ENCODE measurements around the gene ABR.
A peak's percentile ranks its signal among the peaks of the same experiment; 100 is the strongest.

The ABR gene

GRCh38 chr17:1055751-1056645 is 123.8 kb downstream of the ABR start:
- DNase-seq, result peak; percentile 72
- H3K9ac ChIP-seq (ENCODE audit: low read length), result peak overlapping the region; percentile 33
- H3K4ac ChIP-seq (ENCODE audit: low read depth in 1 of 2, low read length in 2 of 2), result no peak overlapping the region
- H2BK12ac ChIP-seq (ENCODE audit: low read length in 2 of 2), result peak overlapping the region in 1 of 2 experiments; percentile 15
- no peak overlapping the region for H2AFZ ChIP-seq (ENCODE audit: low read depth, low read length)
- H3K27ac ChIP-seq (ENCODE audit: low read length, poor library complexity, severe bottlenecking), result no peak overlapping the region
- no peak overlapping the region for H2BK120ac ChIP-seq (ENCODE audit: low read depth, low read length)
- no peak overlapping the region for H3K14ac ChIP-seq (ENCODE audit: low read length in 2 of 2)
- WGBS, result 64% methylated on average over 22 of the region's 22 CpGs
- H2BK15ac ChIP-seq (ENCODE audit: low read depth, poor library complexity, severe bottlenecking), result no peak overlapping the region
- peaks cover 4% of the 10 kb centered on the region for H3K4me1 ChIP-seq (ENCODE audit: control insufficient read depth, insufficient read depth, low read depth, low read length)
- H2BK5ac ChIP-seq (ENCODE audit: low read depth, low read length, poor library complexity, severe bottlenecking), result no peak overlapping the region
- no peaks in the 10 kb centered on the region for H3K9me3 ChIP-seq (ENCODE audit: control insufficient read depth, low read length)
- H3K23ac ChIP-seq (ENCODE audit: low read length in 2 of 2), result no peak overlapping the region
- peaks cover 20% of the 10 kb centered on the region for H3K79me1 ChIP-seq (replicated peaks; ENCODE audit: low read length, poor library complexity, severe bottlenecking)
- H4K91ac ChIP-seq (ENCODE audit: low read length), result peak overlapping the region; percentile 3
- H3K4me2 ChIP-seq (ENCODE audit: low read length, poor library complexity, severe bottlenecking), result no peak overlapping the region
- H3K18ac ChIP-seq (ENCODE audit: low read depth in 1 of 2, low read length in 2 of 2), result no peak overlapping the region
- no peaks in the 10 kb centered on the region for H3K27me3 ChIP-seq (ENCODE audit: control insufficient read depth in 1 of 2, insufficient read depth in 1 of 2, low read length in 2 of 2)
- H2AK5ac ChIP-seq (ENCODE audit: low read length, severe bottlenecking), result peak overlapping the region; percentile 13
- peaks cover 65 to 81% of the 10 kb centered on the region in 2 experiments for H3K36me3 ChIP-seq (ENCODE audit: control insufficient read depth in 1 of 2, insufficient read depth in 2 of 2, low read depth in 1 of 2, low read length in 2 of 2)
- H3K4me3 ChIP-seq (ENCODE audit: insufficient read depth in 1 of 2, low read depth in 1 of 2, low read length in 2 of 2), result no peak overlapping the region
- no peak overlapping the region for H4K8ac ChIP-seq (ENCODE audit: low read length)

GRCh38 chr17:1055231-1055630 is 124.5 kb downstream of the ABR start:
- H3K4me1 ChIP-seq (ENCODE audit: control insufficient read depth, insufficient read depth, low read depth, low read length), result peaks cover 2% of the 10 kb centered on the region
- no peak overlapping the region for H3K27ac ChIP-seq (ENCODE audit: low read length, poor library complexity, severe bottlenecking)
- no peaks in the 10 kb centered on the region for H3K9me3 ChIP-seq (ENCODE audit: control insufficient read depth, low read length)
- H3K36me3 ChIP-seq (ENCODE audit: control insufficient read depth in 1 of 2, insufficient read depth in 2 of 2, low read depth in 1 of 2, low read length in 2 of 2), result peaks cover 66 to 87% of the 10 kb centered on the region in 2 experiments
- H4K8ac ChIP-seq (ENCODE audit: low read length), result peak overlapping the region; percentile 39
- H2BK120ac ChIP-seq (ENCODE audit: low read depth, low read length), result no peak overlapping the region
- no peak overlapping the region for H3K9ac ChIP-seq (ENCODE audit: low read length)
- no peak overlapping the region for H2AFZ ChIP-seq (ENCODE audit: low read depth, low read length)
- H3K79me1 ChIP-seq (replicated peaks; ENCODE audit: low read length, poor library complexity, severe bottlenecking), result peaks cover 20% of the 10 kb centered on the region
- H3K4ac ChIP-seq (ENCODE audit: low read depth in 1 of 2, low read length in 2 of 2), result no peak overlapping the region
- no peaks in the 10 kb centered on the region for H3K27me3 ChIP-seq (ENCODE audit: control insufficient read depth in 1 of 2, insufficient read depth in 1 of 2, low read length in 2 of 2)
- H3K23ac ChIP-seq (ENCODE audit: low read length in 2 of 2), result no peak overlapping the region
- no peak overlapping the region for H2BK12ac ChIP-seq (ENCODE audit: low read length in 2 of 2)
- H3K4me2 ChIP-seq (ENCODE audit: low read length, poor library complexity, severe bottlenecking), result no peak overlapping the region
- no peak overlapping the region for H2BK15ac ChIP-seq (ENCODE audit: low read depth, poor library complexity, severe bottlenecking)
- H4K91ac ChIP-seq (ENCODE audit: low read length), result no peak overlapping the region
- H2BK5ac ChIP-seq (ENCODE audit: low read depth, low read length, poor library complexity, severe bottlenecking), result no peak overlapping the region
- H3K18ac ChIP-seq (ENCODE audit: low read depth in 1 of 2, low read length in 2 of 2), result no peak overlapping the region
- no peak overlapping the region for H2AK5ac ChIP-seq (ENCODE audit: low read length, severe bottlenecking)
- WGBS, result 92% methylated on average over 16 of the region's 16 CpGs
- DNase-seq, result no peak
- no peak overlapping the region for H3K14ac ChIP-seq (ENCODE audit: low read length in 2 of 2)
- no peak overlapping the region for H3K4me3 ChIP-seq (ENCODE audit: insufficient read depth in 1 of 2, low read depth in 1 of 2, low read length in 2 of 2)

DNA sequence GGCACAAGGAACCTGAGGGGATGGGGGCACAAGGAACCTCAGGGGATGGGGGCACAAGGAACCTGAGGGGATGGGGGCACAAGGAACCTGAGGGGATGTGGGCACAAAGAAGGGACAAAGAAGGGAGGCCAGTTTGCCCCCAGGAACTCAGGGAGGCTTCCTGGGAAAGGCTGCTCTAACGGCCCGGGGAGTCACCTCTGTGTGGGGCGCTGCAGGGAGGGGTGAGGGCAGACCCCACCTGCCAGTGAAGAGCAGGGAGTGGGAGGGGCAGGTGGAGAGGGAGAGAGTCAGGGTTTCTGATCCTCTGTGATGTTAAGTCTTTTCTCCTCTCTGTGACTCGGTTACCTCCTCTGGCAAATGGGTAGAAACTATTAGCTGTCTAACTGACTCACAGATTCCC is 125.1 kb downstream of the ABR start:
- no peaks in the 10 kb centered on the region for H3K27me3 ChIP-seq (ENCODE audit: control insufficient read depth in 1 of 2, insufficient read depth in 1 of 2, low read length in 2 of 2)
- no peak overlapping the region for H3K9ac ChIP-seq (ENCODE audit: low read length)
- H2AK5ac ChIP-seq (ENCODE audit: low read length, severe bottlenecking), result no peak overlapping the region
- H3K4ac ChIP-seq (ENCODE audit: low read depth in 1 of 2, low read length in 2 of 2), result no peak overlapping the region
- no peak overlapping the region for H3K23ac ChIP-seq (ENCODE audit: low read length in 2 of 2)
- WGBS, result 94% methylated on average over 4 of the region's 4 CpGs
- no peak overlapping the region for H3K4me2 ChIP-seq (ENCODE audit: low read length, poor library complexity, severe bottlenecking)
- H3K14ac ChIP-seq (ENCODE audit: low read length in 2 of 2), result no peak overlapping the region
- no peak overlapping the region for H4K8ac ChIP-seq (ENCODE audit: low read length)
- no peak overlapping the region for H2BK12ac ChIP-seq (ENCODE audit: low read length in 2 of 2)
- H3K36me3 ChIP-seq (ENCODE audit: control insufficient read depth in 1 of 2, insufficient read depth in 2 of 2, low read depth in 1 of 2, low read length in 2 of 2), result peaks cover 66 to 87% of the 10 kb centered on the region in 2 experiments
- no peak overlapping the region for H2BK5ac ChIP-seq (ENCODE audit: low read depth, low read length, poor library complexity, severe bottlenecking)
- H3K4me3 ChIP-seq (ENCODE audit: insufficient read depth in 1 of 2, low read depth in 1 of 2, low read length in 2 of 2), result no peak overlapping the region
- no peak overlapping the region for H3K27ac ChIP-seq (ENCODE audit: low read length, poor library complexity, severe bottlenecking)
- H2BK120ac ChIP-seq (ENCODE audit: low read depth, low read length), result no peak overlapping the region
- H3K9me3 ChIP-seq (ENCODE audit: control insufficient read depth, low read length), result no peaks in the 10 kb centered on the region
- H3K4me1 ChIP-seq (ENCODE audit: control insufficient read depth, insufficient read depth, low read depth, low read length), result peaks cover 2% of the 10 kb centered on the region
- H3K18ac ChIP-seq (ENCODE audit: low read depth in 1 of 2, low read length in 2 of 2), result no peak overlapping the region
- peaks cover 19% of the 10 kb centered on the region for H3K79me1 ChIP-seq (replicated peaks; ENCODE audit: low read length, poor library complexity, severe bottlenecking)
- H2AFZ ChIP-seq (ENCODE audit: low read depth, low read length), result no peak overlapping the region
- DNase-seq, result no peak
- no peak overlapping the region for H2BK15ac ChIP-seq (ENCODE audit: low read depth, poor library complexity, severe bottlenecking)
- H4K91ac ChIP-seq (ENCODE audit: low read length), result no peak overlapping the region

- Histone ChIP-seq H2BK120ac (ENCODE audit: low read depth, low read length) (no peak overlapping the region), H3K14ac (ENCODE audit: low read length in 2 of 2) (no peak overlapping the region), H3K9me3 (ENCODE audit: control insufficient read depth, low read length) (no peaks in the 10 kb centered on the region), H4K91ac (ENCODE audit: low read length) (peak overlapping the region; percentile 58), H3K36me3 (ENCODE audit: control insufficient read depth in 1 of 2, insufficient read depth in 2 of 2, low read depth in 1 of 2, low read length in 2 of 2) (peaks cover 64 to 85% of the 10 kb centered on the region in 2 experiments), H3K18ac (ENCODE audit: low read depth in 1 of 2, low read length in 2 of 2) (peak overlapping the region in 1 of 2 experiments; percentile 60), H3K9ac (ENCODE audit: low read length) (no peak overlapping the region), H3K79me1 (replicated peaks; ENCODE audit: low read length, poor library complexity, severe bottlenecking) (peaks cover 12% of the 10 kb centered on the region), H2BK5ac (ENCODE audit: low read depth, low read length, poor library complexity, severe bottlenecking) (no peak overlapping the region), H4K8ac (ENCODE audit: low read length) (no peak overlapping the region), H3K27me3 (ENCODE audit: control insufficient read depth in 1 of 2, insufficient read depth in 1 of 2, low read length in 2 of 2) (no peaks in the 10 kb centered on the region), H3K23ac (ENCODE audit: low read length in 2 of 2) (no peak overlapping the region), H2BK15ac (ENCODE audit: low read depth, poor library complexity, severe bottlenecking) (no peak overlapping the region), H2BK12ac (ENCODE audit: low read length in 2 of 2) (no peak overlapping the region), H3K4me3 (ENCODE audit: insufficient read depth in 1 of 2, low read depth in 1 of 2, low read length in 2 of 2) (no peak overlapping the region), H3K4me2 (ENCODE audit: low read length, poor library complexity, severe bottlenecking) (no peak overlapping the region), H2AFZ (ENCODE audit: low read depth, low read length) (no peak overlapping the region), H2AK5ac (ENCODE audit: low read length, severe bottlenecking) (no peak overlapping the region), H3K4me1 (ENCODE audit: control insufficient read depth, insufficient read depth, low read depth, low read length) (peaks cover 2% of the 10 kb centered on the region), H3K4ac (ENCODE audit: low read depth in 1 of 2, low read length in 2 of 2) (peak overlapping the region in 1 of 2 experiments; percentile 49), H3K27ac (ENCODE audit: low read length, poor library complexity, severe bottlenecking) (no peak overlapping the region)
- DNase-seq, result no peak
- WGBS, result 92% methylated on average over 34 of the region's 35 CpGs
Measured at GRCh38 chr17:1053661-1054360, 126.0 kb downstream of the ABR start.
